ENCODE data around the gene PNMA5. TPM values are rescaled to one million over a fixed set of nuclear protein-coding genes. Genes with fewer than 3 reads are reported as not detected.
A peak's percentile ranks its signal among the peaks of the same experiment; 100 is the strongest.

The PNMA5 gene
- total RNA-seq, 1 donor from 2014 or later, result under 0.01 TPM

GRCh38 chrX:152968193-152968592 is 25.7 kb downstream of the PNMA5 start:
- Histone ChIP-seq H3K9me3 (ENCODE audit: control insufficient read depth in 3 of 3, low read length in 3 of 3) (no peaks in the 10 kb centered on the region), H3K4me3 (ENCODE audit: low read length in 3 of 3) (no peak overlapping the region), H3K27ac (ENCODE audit: low read depth, low read length) (no peak overlapping the region), H3K9ac (ENCODE audit: low read depth in 1 of 3, low read length in 3 of 3) (no peak overlapping the region), H3K27me3 (ENCODE audit: control insufficient read depth in 3 of 3, insufficient read depth in 3 of 3, low read length in 3 of 3) (no peaks in the 10 kb centered on the region), H3K36me3 (ENCODE audit: control insufficient read depth in 3 of 3, insufficient read depth in 3 of 3, low read length in 3 of 3) (peaks cover 0 to 11% (median 2%) of the 10 kb centered on the region in 3 donors), H3K4me1 (ENCODE audit: control insufficient read depth in 3 of 3, insufficient read depth in 3 of 3, low read length in 3 of 3) (no peaks in the 10 kb centered on the region)

GRCh38 chrX:152960115-152960514 is 33.8 kb downstream of the PNMA5 start:
- Histone ChIP-seq H3K4me1 (ENCODE audit: control insufficient read depth in 3 of 3, insufficient read depth in 3 of 3, low read length in 3 of 3) (peaks cover 0 to 13% (median 5%) of the 10 kb centered on the region in 3 donors), H3K4me3 (ENCODE audit: low read length in 3 of 3) (no peak overlapping the region), H3K27me3 (ENCODE audit: control insufficient read depth in 3 of 3, insufficient read depth in 3 of 3, low read length in 3 of 3) (no peaks in the 10 kb centered on the region), H3K36me3 (ENCODE audit: control insufficient read depth in 3 of 3, insufficient read depth in 3 of 3, low read length in 3 of 3) (no peaks in the 10 kb centered on the region), H3K27ac (ENCODE audit: low read depth, low read length) (no peak overlapping the region), H3K9ac (ENCODE audit: low read depth in 1 of 3, low read length in 3 of 3) (no peak overlapping the region), H3K9me3 (ENCODE audit: control insufficient read depth in 3 of 3, low read length in 3 of 3) (no peaks in the 10 kb centered on the region)

GRCh38 chrX:152959626-152960025 is 34.3 kb downstream of the PNMA5 start:
- H3K4me3 ChIP-seq (ENCODE audit: low read length in 3 of 3), result peak overlapping the region in 1 of 3 donors; percentile 58
- peak overlapping the region in 2 of 3 donors; percentile 66 to 69 for H3K9ac ChIP-seq (ENCODE audit: low read depth in 1 of 3, low read length in 3 of 3)

GRCh38 chrX:152958524-152959465 is 35.1 kb downstream of the PNMA5 start:
- no peaks in the 10 kb centered on the region for H3K36me3 ChIP-seq (ENCODE audit: control insufficient read depth in 3 of 3, insufficient read depth in 3 of 3, low read length in 3 of 3)
- H3K9ac ChIP-seq (ENCODE audit: low read depth in 1 of 3, low read length in 3 of 3), result peak overlapping the region; percentile 33 to 69 (median 66)
- H3K9me3 ChIP-seq (ENCODE audit: control insufficient read depth in 3 of 3, low read length in 3 of 3), result no peaks in the 10 kb centered on the region
- peaks cover 0 to 13% (median 5%) of the 10 kb centered on the region in 3 donors for H3K4me1 ChIP-seq (ENCODE audit: control insufficient read depth in 3 of 3, insufficient read depth in 3 of 3, low read length in 3 of 3)
- H3K4me3 ChIP-seq (ENCODE audit: low read length in 3 of 3), result peak overlapping the region; percentile 56 to 58 (median 56)
- H3K27me3 ChIP-seq (ENCODE audit: control insufficient read depth in 3 of 3, insufficient read depth in 3 of 3, low read length in 3 of 3), result no peaks in the 10 kb centered on the region
- peak overlapping the region; percentile 69 for H3K27ac ChIP-seq (ENCODE audit: low read depth, low read length)

More at GRCh38 chrX:152959626-152960025, 34.3 kb downstream of the PNMA5 start:
- Histone ChIP-seq H3K9me3 (ENCODE audit: control insufficient read depth in 3 of 3, low read length in 3 of 3) (no peaks in the 10 kb centered on the region), H3K27me3 (ENCODE audit: control insufficient read depth in 3 of 3, insufficient read depth in 3 of 3, low read length in 3 of 3) (no peaks in the 10 kb centered on the region), H3K4me1 (ENCODE audit: control insufficient read depth in 3 of 3, insufficient read depth in 3 of 3, low read length in 3 of 3) (peaks cover 0 to 13% (median 5%) of the 10 kb centered on the region in 3 donors), H3K36me3 (ENCODE audit: control insufficient read depth in 3 of 3, insufficient read depth in 3 of 3, low read length in 3 of 3) (no peaks in the 10 kb centered on the region), H3K27ac (ENCODE audit: low read depth, low read length) (peak overlapping the region; percentile 69)

GRCh38 chrX:152958047-152958446 is 35.9 kb downstream of the PNMA5 start:
- Histone ChIP-seq H3K4me1 (ENCODE audit: control insufficient read depth in 3 of 3, insufficient read depth in 3 of 3, low read length in 3 of 3) (peaks cover 0 to 13% (median 5%) of the 10 kb centered on the region in 3 donors), H3K36me3 (ENCODE audit: control insufficient read depth in 3 of 3, insufficient read depth in 3 of 3, low read length in 3 of 3) (no peaks in the 10 kb centered on the region), H3K27me3 (ENCODE audit: control insufficient read depth in 3 of 3, insufficient read depth in 3 of 3, low read length in 3 of 3) (no peaks in the 10 kb centered on the region), H3K9ac (ENCODE audit: low read depth in 1 of 3, low read length in 3 of 3) (no peak overlapping the region), H3K9me3 (ENCODE audit: control insufficient read depth in 3 of 3, low read length in 3 of 3) (no peaks in the 10 kb centered on the region), H3K27ac (ENCODE audit: low read depth, low read length) (peak overlapping the region; percentile 69), H3K4me3 (ENCODE audit: low read length in 3 of 3) (peak overlapping the region in 1 of 3 donors; percentile 58)

GRCh38 chrX:152950786-152951185 is 43.1 kb downstream of the PNMA5 start:
- no peak overlapping the region for H3K27ac ChIP-seq (ENCODE audit: low read depth, low read length)
- H3K36me3 ChIP-seq (ENCODE audit: control insufficient read depth in 3 of 3, insufficient read depth in 3 of 3, low read length in 3 of 3), result peaks cover 2 to 8% (median 5%) of the 10 kb centered on the region in 3 donors
- no peak overlapping the region for H3K4me3 ChIP-seq (ENCODE audit: low read length in 3 of 3)
- H3K9ac ChIP-seq (ENCODE audit: low read depth in 1 of 3, low read length in 3 of 3), result no peak overlapping the region
- no peaks in the 10 kb centered on the region for H3K27me3 ChIP-seq (ENCODE audit: control insufficient read depth in 3 of 3, insufficient read depth in 3 of 3, low read length in 3 of 3)
- peaks cover 0 to 2% (median 2%) of the 10 kb centered on the region in 3 donors for H3K4me1 ChIP-seq (ENCODE audit: control insufficient read depth in 3 of 3, insufficient read depth in 3 of 3, low read length in 3 of 3)
- peaks cover 0 to 3% (median 0%) of the 10 kb centered on the region in 3 donors for H3K9me3 ChIP-seq (ENCODE audit: control insufficient read depth in 3 of 3, low read length in 3 of 3)

- H3K9me3 ChIP-seq (ENCODE audit: control insufficient read depth in 3 of 3, low read length in 3 of 3), result peaks cover 0 to 3% (median 0%) of the 10 kb centered on the region in 3 donors
- H3K4me3 ChIP-seq (ENCODE audit: low read length in 3 of 3), result no peak overlapping the region
- H3K27ac ChIP-seq (ENCODE audit: low read depth, low read length), result no peak overlapping the region
- H3K4me1 ChIP-seq (ENCODE audit: control insufficient read depth in 3 of 3, insufficient read depth in 3 of 3, low read length in 3 of 3), result peaks cover 0 to 7% (median 2%) of the 10 kb centered on the region in 3 donors
- H3K9ac ChIP-seq (ENCODE audit: low read depth in 1 of 3, low read length in 3 of 3), result no peak overlapping the region
- H3K36me3 ChIP-seq (ENCODE audit: control insufficient read depth in 3 of 3, insufficient read depth in 3 of 3, low read length in 3 of 3), result peaks cover 2 to 10% (median 5%) of the 10 kb centered on the region in 3 donors
- H3K27me3 ChIP-seq (ENCODE audit: control insufficient read depth in 3 of 3, insufficient read depth in 3 of 3, low read length in 3 of 3), result no peaks in the 10 kb centered on the region
Observed at GRCh38 chrX:152949114-152949513, 44.8 kb downstream of the PNMA5 start.

- no peak overlapping the region for H3K27ac ChIP-seq (ENCODE audit: low read depth, low read length)
Observed at GRCh38 chrX:152946681-152947080, 47.2 kb downstream of the PNMA5 start.

GRCh38 chrX:152945021-152945979 is 48.6 kb downstream of the PNMA5 start:
- no peak overlapping the region for H3K9ac ChIP-seq (ENCODE audit: low read depth in 1 of 3, low read length in 3 of 3)
- no peak overlapping the region for H3K4me3 ChIP-seq (ENCODE audit: low read length in 3 of 3)
- no peaks in the 10 kb centered on the region for H3K27me3 ChIP-seq (ENCODE audit: control insufficient read depth in 3 of 3, insufficient read depth in 3 of 3, low read length in 3 of 3)
- H3K27ac ChIP-seq (ENCODE audit: low read depth, low read length), result no peak overlapping the region
- H3K9me3 ChIP-seq (ENCODE audit: control insufficient read depth in 3 of 3, low read length in 3 of 3), result peaks cover 0 to 3% (median 0%) of the 10 kb centered on the region in 3 donors
- peaks cover 6 to 14% (median 13%) of the 10 kb centered on the region in 3 donors for H3K4me1 ChIP-seq (ENCODE audit: control insufficient read depth in 3 of 3, insufficient read depth in 3 of 3, low read length in 3 of 3)
- peaks cover 2 to 10% (median 5%) of the 10 kb centered on the region in 3 donors for H3K36me3 ChIP-seq (ENCODE audit: control insufficient read depth in 3 of 3, insufficient read depth in 3 of 3, low read length in 3 of 3)

More at GRCh38 chrX:152946681-152947080, 47.2 kb downstream of the PNMA5 start:
- Histone ChIP-seq H3K4me3 (ENCODE audit: low read length in 3 of 3) (no peak overlapping the region), H3K9me3 (ENCODE audit: control insufficient read depth in 3 of 3, low read length in 3 of 3) (peaks cover 0 to 3% (median 0%) of the 10 kb centered on the region in 3 donors), H3K9ac (ENCODE audit: low read depth in 1 of 3, low read length in 3 of 3) (no peak overlapping the region), H3K27me3 (ENCODE audit: control insufficient read depth in 3 of 3, insufficient read depth in 3 of 3, low read length in 3 of 3) (no peaks in the 10 kb centered on the region), H3K4me1 (ENCODE audit: control insufficient read depth in 3 of 3, insufficient read depth in 3 of 3, low read length in 3 of 3) (peaks cover 3 to 14% (median 10%) of the 10 kb centered on the region in 3 donors), H3K36me3 (ENCODE audit: control insufficient read depth in 3 of 3, insufficient read depth in 3 of 3, low read length in 3 of 3) (peaks cover 2 to 10% (median 5%) of the 10 kb centered on the region in 3 donors)

Data from skeletal muscle tissue (tissue), 4 donors.